Activated CD8-positive, alpha-beta T cell treated with anti-CD3 and anti-CD28 coated beads for 36 hours (primary cell): ENCODE results near the gene TBC1D2B. TPM values are rescaled to one million over a fixed set of nuclear protein-coding genes. Genes with fewer than 3 reads are reported as not detected.

ENCODE experiments used
- ATAC-seq: fragments of 200-7000 bp; cut with Tn5 transposase; one replicate; pipeline ENCODE4 v1.10.0; 2021; ENCODE audit warnings: mild to moderate bottlenecking, moderate library complexity
- CTCF ChIA-PET: fragments of 350-600 bp; sonication (Branson Sonifier 250); formaldehyde crosslinking; loops from one replicate; lab custom pipeline; 2021; ENCODE audit warnings: antibody characterized with exemption; lab: Charles Lee
- POLR2A ChIA-PET: fragments of 350-600 bp; sonication (Branson Sonifier 250); formaldehyde crosslinking; loops from one replicate; lab custom pipeline; 2021; ENCODE audit warnings: antibody characterized with exemption; lab: Charles Lee
- DNase-seq: peaks from one replicate; pipeline ENCODE4 v3.0.0-alpha.2; 2020
- H3K27ac Mint-ChIP-seq: one replicate; pipeline ENCODE4 v1.8.0; 2021; ENCODE audit warnings: mild to moderate bottlenecking, mixed read lengths
- H3K27me3 Mint-ChIP-seq: one replicate; pipeline ENCODE4 v1.8.0; 2021; ENCODE audit warnings: mixed read lengths
- H3K36me3 Mint-ChIP-seq: one replicate; pipeline ENCODE4 v1.8.0; 2021; ENCODE audit warnings: low read depth, mixed read lengths
- H3K4me1 Mint-ChIP-seq: one replicate; pipeline ENCODE4 v1.8.0; 2021; ENCODE audit warnings: low read depth, mixed read lengths
- H3K4me3 Mint-ChIP-seq: one replicate; pipeline ENCODE4 v1.8.0; 2021; ENCODE audit warnings: mild to moderate bottlenecking, moderate library complexity, mixed read lengths
- H3K9me3 Mint-ChIP-seq: one replicate; pipeline ENCODE4 v1.8.0; 2021; ENCODE audit warnings: mixed read lengths
- intact Hi-C: fragments of 100-400 bp; cut with micrococcal nuclease; formaldehyde crosslinking; loops from one replicate; pipeline ENCODE4 v1.10.0; 2022
- total RNA-seq, 2 experiments: library from RNA; stranded (reverse); gene quantifications; one replicate each; pipeline ENCODE4 v1.2.3, GENCODE V29; 2021
- TF ChIP-seq, protein P1 (sequence below): fragments of 200-600 bp; IDR thresholded peaks from one replicate; pipeline ENCODE4 v1.8.0; 2022; ENCODE audit warnings: antibody characterized with exemption, mild to moderate bottlenecking

TBC1D2B gene
- total RNA-seq, 2 experiments from 2014 or later = 62.9 to 65.7 TPM

- Mint-ChIP-seq H3K27ac (peak overlapping the region; percentile 83), H3K36me3 (peaks cover 4% of the 10 kb centered on the region), H3K9me3 (no peaks in the 10 kb centered on the region), H3K27me3 (no peaks in the 10 kb centered on the region), H3K4me3 (no peak overlapping the region), H3K4me1 (peaks cover 60% of the 10 kb centered on the region)
- TF ChIP-seq, protein P1, sequence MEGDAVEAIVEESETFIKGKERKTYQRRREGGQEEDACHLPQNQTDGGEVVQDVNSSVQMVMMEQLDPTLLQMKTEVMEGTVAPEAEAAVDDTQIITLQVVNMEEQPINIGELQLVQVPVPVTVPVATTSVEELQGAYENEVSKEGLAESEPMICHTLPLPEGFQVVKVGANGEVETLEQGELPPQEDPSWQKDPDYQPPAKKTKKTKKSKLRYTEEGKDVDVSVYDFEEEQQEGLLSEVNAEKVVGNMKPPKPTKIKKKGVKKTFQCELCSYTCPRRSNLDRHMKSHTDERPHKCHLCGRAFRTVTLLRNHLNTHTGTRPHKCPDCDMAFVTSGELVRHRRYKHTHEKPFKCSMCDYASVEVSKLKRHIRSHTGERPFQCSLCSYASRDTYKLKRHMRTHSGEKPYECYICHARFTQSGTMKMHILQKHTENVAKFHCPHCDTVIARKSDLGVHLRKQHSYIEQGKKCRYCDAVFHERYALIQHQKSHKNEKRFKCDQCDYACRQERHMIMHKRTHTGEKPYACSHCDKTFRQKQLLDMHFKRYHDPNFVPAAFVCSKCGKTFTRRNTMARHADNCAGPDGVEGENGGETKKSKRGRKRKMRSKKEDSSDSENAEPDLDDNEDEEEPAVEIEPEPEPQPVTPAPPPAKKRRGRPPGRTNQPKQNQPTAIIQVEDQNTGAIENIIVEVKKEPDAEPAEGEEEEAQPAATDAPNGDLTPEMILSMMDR = no peak
- POLR2A ChIA-PET = interaction anchor here (0.9 to 3.2 kb wide), 5 partner anchors 8 to 25 kb away, joined by 3 to 18 read pairs (median 4); no protein-coding TSS in a partner anchor
- CTCF ChIA-PET = interaction anchor here (1.0 to 2.5 kb wide), 3 partner anchors 8 to 12 kb away, joined by 3 to 15 read pairs (median 5); no protein-coding TSS in a partner anchor
- ATAC-seq (peak; percentile 37), DNase-seq (peak; percentile 36)
- intact Hi-C loops = no loop called here
Measured at GRCh38 chr15:78060232-78060631, 17.3 kb downstream of the TBC1D2B start.

GRCh38 chr15:78059110-78059839 is 18.2 kb downstream of the TBC1D2B start:
- ATAC-seq = no peak

GRCh38 chr15:78058401-78058935 is 19.0 kb downstream of the TBC1D2B start:
- H3K9me3 Mint-ChIP-seq = no peaks in the 10 kb centered on the region
- TF ChIP-seq, protein P1 = no peak
- peaks cover 10% of the 10 kb centered on the region for H3K36me3 Mint-ChIP-seq
- intact Hi-C loops = no loop called here
- H3K27ac Mint-ChIP-seq = peak overlapping the region; percentile 83
- peaks cover 75% of the 10 kb centered on the region for H3K4me1 Mint-ChIP-seq
- H3K4me3 Mint-ChIP-seq = no peak overlapping the region
- POLR2A ChIA-PET = interaction anchor here (1.8 to 3.2 kb wide), 2 partner anchors 9 to 11 kb away, joined by 6 to 18 read pairs; no protein-coding TSS in a partner anchor
- ATAC-seq (no peak), DNase-seq (peak; percentile 1)
- no peaks in the 10 kb centered on the region for H3K27me3 Mint-ChIP-seq
- CTCF ChIA-PET = interaction anchor here (1.5 to 2.5 kb wide), 4 partner anchors 8 to 50 kb away, joined by 6 to 15 read pairs (median 8); no protein-coding TSS in a partner anchor

More at GRCh38 chr15:78059110-78059839, 18.2 kb downstream of the TBC1D2B start:
- peaks cover 4% of the 10 kb centered on the region for H3K36me3 Mint-ChIP-seq
- H3K4me1 Mint-ChIP-seq = peaks cover 70% of the 10 kb centered on the region
- ChIA-PET CTCF (interaction anchor here (1.3 to 2.5 kb wide), 5 partner anchors 9 to 49 kb away, joined by 3 to 15 read pairs (median 7); no protein-coding TSS in a partner anchor), POLR2A (interaction anchor here (1.2 to 3.2 kb wide), 4 partner anchors 8 to 24 kb away, joined by 3 to 18 read pairs (median 5); no protein-coding TSS in a partner anchor)
- intact Hi-C loops = no loop called here
- H3K27me3 Mint-ChIP-seq = no peaks in the 10 kb centered on the region
- peak overlapping the region; percentile 83 for H3K27ac Mint-ChIP-seq
- TF ChIP-seq, protein P1 = no peak
- no peak overlapping the region for H3K4me3 Mint-ChIP-seq
- no peaks in the 10 kb centered on the region for H3K9me3 Mint-ChIP-seq
- peak; percentile 1 for DNase-seq

DNA sequence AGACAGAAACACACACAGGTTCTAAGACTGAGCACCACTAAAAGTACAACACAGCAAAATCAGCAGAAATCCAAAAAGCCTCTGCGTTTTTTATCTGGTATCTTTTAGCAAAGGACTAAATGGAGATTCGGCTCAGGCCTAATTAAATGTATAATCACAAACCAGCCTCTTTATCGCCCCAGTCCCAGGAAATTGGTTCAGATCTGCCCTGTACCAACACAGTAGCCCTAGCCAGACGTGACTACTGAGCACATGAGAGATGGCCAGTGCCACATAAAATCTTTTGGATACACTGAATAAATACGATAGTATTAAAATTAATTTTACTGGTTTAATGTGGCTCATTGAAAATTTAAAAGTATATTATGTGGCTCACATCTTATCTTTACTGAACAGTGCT is 19.7 kb downstream of the TBC1D2B start:
- peak overlapping the region; percentile 83 for H3K27ac Mint-ChIP-seq
- DNase-seq (no peak), ATAC-seq (no peak)
- H3K27me3 Mint-ChIP-seq = no peaks in the 10 kb centered on the region
- intact Hi-C loops = loop anchor here (2.0 kb wide), 1 partner anchor 19 kb away; the partner anchor contains the start of gene TBC1D2B
- peaks cover 17% of the 10 kb centered on the region for H3K36me3 Mint-ChIP-seq
- no peaks in the 10 kb centered on the region for H3K9me3 Mint-ChIP-seq
- H3K4me1 Mint-ChIP-seq = peaks cover 81% of the 10 kb centered on the region
- CTCF ChIA-PET = interaction anchor here (2.2 to 3.0 kb wide), 2 partner anchors 11 to 50 kb away, joined by 10 to 14 read pairs; no protein-coding TSS in a partner anchor
- POLR2A ChIA-PET = interaction anchor here (0.6 to 3.2 kb wide), 3 partner anchors 12 to 41 kb away, joined by 4 to 18 read pairs (median 5); no protein-coding TSS in a partner anchor
- H3K4me3 Mint-ChIP-seq = no peak overlapping the region
- TF ChIP-seq, protein P1 = no peak
